GM23248 (cell line): Measurements from ENCODE around the gene EN1. TPM values are rescaled to one million over a fixed set of nuclear protein-coding genes. Genes with fewer than 3 reads are reported as not detected.

Source experiments
- DNase-seq: peaks from one replicate; pipeline ENCODE4 v3.0.0-alpha.2; 2015
- H2AFZ ChIP-seq: fragments of 200-600 bp; sonication (generic); 2 replicates; pipeline ENCODE4 v1.6.1; 2016; ENCODE audit warnings: antibody characterized with exemption
- H3F3A ChIP-seq: fragments of 200-600 bp; sonication (generic); 2 replicates; pipeline ENCODE4 v1.6.1; 2016; ENCODE audit warnings: mild to moderate bottlenecking, antibody characterized with exemption, mixed run types; ENCODE audit not compliant: insufficient read depth
- H3K27ac ChIP-seq: fragments of 200-600 bp; sonication (generic); 2 replicates; pipeline ENCODE4 v1.5.1; 2016; ENCODE audit warnings: mild to moderate bottlenecking
- H3K27me3 ChIP-seq: fragments of 200-600 bp; sonication (generic); replicated peaks from 2 replicates; pipeline ENCODE4 v1.6.1; 2016; ENCODE audit warnings: mild to moderate bottlenecking; ENCODE audit not compliant: insufficient read depth
- H3K36me3 ChIP-seq: fragments of 200-600 bp; sonication (generic); 2 replicates; pipeline ENCODE4 v1.6.1; 2016; ENCODE audit warnings: low read depth, mild to moderate bottlenecking
- H3K4me1 ChIP-seq: fragments of 200-600 bp; sonication (generic); 2 replicates; pipeline ENCODE4 v1.6.1; 2016; ENCODE audit warnings: mild to moderate bottlenecking; ENCODE audit not compliant: insufficient read depth
- H3K4me2 ChIP-seq: fragments of 200-600 bp; sonication (generic); one replicate; pipeline ENCODE4 v1.6.1; 2016; ENCODE audit warnings: mild to moderate bottlenecking; ENCODE audit not compliant: unreplicated experiment
- H3K4me3 ChIP-seq: fragments of 200-600 bp; sonication (generic); 2 replicates; pipeline ENCODE4 v1.5.1; 2016; ENCODE audit warnings: mild to moderate bottlenecking
- H3K79me2 ChIP-seq: fragments of 200-600 bp; sonication (generic); 2 replicates; pipeline ENCODE4 v1.6.1; 2016; ENCODE audit warnings: mild to moderate bottlenecking; ENCODE audit not compliant: insufficient read depth
- H3K9ac ChIP-seq: fragments of 200-600 bp; sonication (generic); 2 replicates; pipeline ENCODE4 v1.6.1; 2016; ENCODE audit warnings: mild to moderate bottlenecking
- H3K9me2 ChIP-seq: fragments of 200-600 bp; sonication (generic); 2 replicates; pipeline ENCODE4 v1.6.1; 2016; ENCODE audit warnings: mixed run types, mild to moderate bottlenecking, moderate library complexity; ENCODE audit not compliant: insufficient read depth
- H3K9me3 ChIP-seq: fragments of 200-600 bp; sonication (generic); one replicate; pipeline ENCODE4 v1.6.1; 2017; ENCODE audit warnings: low read depth
- H4K20me1 ChIP-seq: fragments of 200-600 bp; sonication (generic); 2 replicates; pipeline ENCODE4 v1.6.0; 2016; ENCODE audit not compliant: insufficient read depth
- EZH2 ChIP-seq: fragments of 200-600 bp; sonication (generic); IDR thresholded peaks from 2 replicates; pipeline ENCODE4 v1.6.1; 2018; ENCODE audit warnings: antibody characterized with exemption, mild to moderate bottlenecking; ENCODE audit not compliant: insufficient read depth, poor library complexity, severe bottlenecking
- EZH2phosphoT487 ChIP-seq: fragments of 200-600 bp; sonication (generic); IDR thresholded peaks from 2 replicates; pipeline ENCODE4 v1.6.1; 2018; ENCODE audit warnings: antibody characterized with exemption, moderate library complexity, mild to moderate bottlenecking, low read depth; ENCODE audit not compliant: insufficient read depth
- WGBS, 2 experiments: methylation state at CpG; one replicate each; pipeline ENCODE4 v1.1.6; 2015 to 2017; ENCODE audit warnings: low lambda C conversion rate in 2 of 2, low coverage in 1 of 2; ENCODE audit errors: missing lambda C conversion rate in 2 of 2; 5-methylcytosine and 5-hydroxymethylcytosine counted together
- in situ Hi-C: fragments of 300-500 bp; cut with MboI; formaldehyde crosslinking; loops from 2 replicates; pipeline ENCODE4 v1.15.0; 2020
- polyA plus RNA-seq: library from polyadenylated mRNA; unstranded; fragments of >200 nt; fragmentation: Nextera tagmentation; extraction: Ambion mirVana; gene quantifications from 2 replicates; pipeline ENCODE4 v1.2.1, GENCODE V29; 2016
- total RNA-seq: library from RNA; depleted of rRNA; stranded (reverse); fragments of >200 nt; shearing (Covaris generic); gene quantifications from 2 replicates; pipeline ENCODE4 v1.2.3, GENCODE V29; 2014

The EN1 gene
- total and polyA plus RNA-seq, 2 experiments from 2014 or later, result 4.1 to 9.1 TPM

GRCh38 chr2:118826093-118826492 is 21.4 kb downstream of the EN1 start:
- H3K9me2 ChIP-seq, result no peaks in the 10 kb centered on the region
- H3K9me3 ChIP-seq, result no peaks in the 10 kb centered on the region
- DNase-seq, result no peak
- H3K4me3 ChIP-seq, result no peak overlapping the region
- no peaks in the 10 kb centered on the region for H3K27me3 ChIP-seq
- H3K4me1 ChIP-seq, result peaks cover 15% of the 10 kb centered on the region
- no peaks in the 10 kb centered on the region for H4K20me1 ChIP-seq
- no peaks in the 10 kb centered on the region for H3K79me2 ChIP-seq
- no peak overlapping the region for H2AFZ ChIP-seq
- no peaks in the 10 kb centered on the region for H3K36me3 ChIP-seq
- no peak overlapping the region for H3K9ac ChIP-seq
- H3F3A ChIP-seq, result peaks cover 9% of the 10 kb centered on the region; the same call in 1 of the 2 replicates
- in situ Hi-C loops, result no loop called here
- H3K4me2 ChIP-seq, result no peak overlapping the region
- TF ChIP-seq EZH2phosphoT487, result no peak
- TF ChIP-seq EZH2, result no peak
- 95 to 96% methylated on average over 1 of the region's 1 CpG for WGBS, 2 experiments
- H3K27ac ChIP-seq, result no peak overlapping the region

GRCh38 chr2:118823633-118824032 is 23.8 kb downstream of the EN1 start:
- no peak overlapping the region for H2AFZ ChIP-seq
- in situ Hi-C loops, result no loop called here

GRCh38 chr2:118822572-118822971 is 24.9 kb downstream of the EN1 start:
- in situ Hi-C loops, result no loop called here
- no peaks in the 10 kb centered on the region for H3K4me1 ChIP-seq
- no peak overlapping the region for H2AFZ ChIP-seq
- H3K36me3 ChIP-seq, result no peaks in the 10 kb centered on the region
- no peaks in the 10 kb centered on the region for H3K9me3 ChIP-seq
- no peak overlapping the region for H3K27ac ChIP-seq
- H3K79me2 ChIP-seq, result no peaks in the 10 kb centered on the region
- H3K9ac ChIP-seq, result no peak overlapping the region
- 33 to 55% methylated on average over 1 of the region's 1 CpG for WGBS, 2 experiments
- DNase-seq, result no peak
- no peaks in the 10 kb centered on the region for H3K9me2 ChIP-seq
- no peaks in the 10 kb centered on the region for H3K27me3 ChIP-seq
- no peaks in the 10 kb centered on the region for H3F3A ChIP-seq
- no peaks in the 10 kb centered on the region for H4K20me1 ChIP-seq
- no peak overlapping the region for H3K4me2 ChIP-seq
- H3K4me3 ChIP-seq, result no peak overlapping the region
- no peak for TF ChIP-seq EZH2
- TF ChIP-seq EZH2phosphoT487, result no peak

More at GRCh38 chr2:118823633-118824032, 23.8 kb downstream of the EN1 start:
- TF ChIP-seq EZH2, result no peak
- TF ChIP-seq EZH2phosphoT487, result no peak
- H3K4me1 ChIP-seq, result no peaks in the 10 kb centered on the region
- H3K9me2 ChIP-seq, result no peaks in the 10 kb centered on the region
- no peak overlapping the region for H3K9ac ChIP-seq
- no peak overlapping the region for H3K27ac ChIP-seq
- no peak for DNase-seq
- WGBS, 2 experiments, result 50 to 51% methylated on average over 5 of the region's 5 CpGs
- H3K36me3 ChIP-seq, result no peaks in the 10 kb centered on the region
- H3F3A ChIP-seq, result no peaks in the 10 kb centered on the region
- H3K79me2 ChIP-seq, result no peaks in the 10 kb centered on the region
- no peaks in the 10 kb centered on the region for H3K9me3 ChIP-seq
- H3K4me2 ChIP-seq, result no peak overlapping the region
- no peaks in the 10 kb centered on the region for H4K20me1 ChIP-seq
- H3K27me3 ChIP-seq, result no peaks in the 10 kb centered on the region
- no peak overlapping the region for H3K4me3 ChIP-seq

- in situ Hi-C loops, result no loop called here
- TF ChIP-seq EZH2 (no peak), EZH2phosphoT487 (no peak)
- Histone ChIP-seq H2AFZ (no peak overlapping the region), H3K4me1 (no peaks in the 10 kb centered on the region), H3K9ac (no peak overlapping the region), H3K27me3 (no peaks in the 10 kb centered on the region), H3K4me2 (no peak overlapping the region), H3K4me3 (no peak overlapping the region), H3K9me2 (no peaks in the 10 kb centered on the region), H3K27ac (no peak overlapping the region), H3K79me2 (no peaks in the 10 kb centered on the region), H3K36me3 (no peaks in the 10 kb centered on the region), H4K20me1 (no peaks in the 10 kb centered on the region), H3K9me3 (no peaks in the 10 kb centered on the region), H3F3A (no peaks in the 10 kb centered on the region)
- 82 to 89% methylated on average over 5 of the region's 5 CpGs for WGBS, 2 experiments
- DNase-seq, result no peak
Observed at GRCh38 chr2:118822015-118822414, 25.4 kb downstream of the EN1 start.

GRCh38 chr2:118817469-118817868 is 30.0 kb downstream of the EN1 start:
- in situ Hi-C loops, result no loop called here
- Histone ChIP-seq H3F3A (no peaks in the 10 kb centered on the region), H3K9me3 (no peaks in the 10 kb centered on the region), H3K9me2 (no peaks in the 10 kb centered on the region), H3K4me2 (no peak overlapping the region), H3K4me3 (no peak overlapping the region), H3K27ac (no peak overlapping the region), H3K9ac (no peak overlapping the region), H2AFZ (no peak overlapping the region), H3K36me3 (no peaks in the 10 kb centered on the region), H3K4me1 (no peaks in the 10 kb centered on the region), H4K20me1 (no peaks in the 10 kb centered on the region), H3K79me2 (no peaks in the 10 kb centered on the region), H3K27me3 (no peaks in the 10 kb centered on the region)
- no peak for DNase-seq
- TF ChIP-seq EZH2, result no peak
- no peak for TF ChIP-seq EZH2phosphoT487
- 82 to 84% methylated on average over 4 of the region's 4 CpGs for WGBS, 2 experiments
